GM06990 (cell line): ENCODE measurements around the gene PKD2.

Source experiments
- DNase-seq: peaks from one replicate; pipeline ENCODE4 v3.0.0-alpha.2; 2011; ENCODE audit not compliant: insufficient read length; ENCODE audit errors: extremely low read depth
- H3K27me3 ChIP-seq: replicated peaks from 2 replicates; pipeline ENCODE4 v1.6.0; 2011; ENCODE audit warnings: low read length; ENCODE audit not compliant: control insufficient read depth, insufficient read depth
- H3K36me3 ChIP-seq: 2 replicates; pipeline ENCODE4 v1.5.1; 2011; ENCODE audit warnings: low read length; ENCODE audit not compliant: control insufficient read depth, insufficient read depth
- H3K4me3 ChIP-seq: replicated peaks from 2 replicates; pipeline ENCODE4 v1.5.1; 2011; ENCODE audit warnings: low read depth, mild to moderate bottlenecking, control low read depth, low read length
- TF ChIP-seq, protein P1 (sequence below): IDR thresholded peaks from 2 replicates; pipeline ENCODE4 v1.5.1; 2011; ENCODE audit warnings: low read length, control low read depth, mild to moderate bottlenecking, inconsistent platforms; ENCODE audit not compliant: insufficient read depth, poor library complexity, severe bottlenecking

Gene PKD2

DNA sequence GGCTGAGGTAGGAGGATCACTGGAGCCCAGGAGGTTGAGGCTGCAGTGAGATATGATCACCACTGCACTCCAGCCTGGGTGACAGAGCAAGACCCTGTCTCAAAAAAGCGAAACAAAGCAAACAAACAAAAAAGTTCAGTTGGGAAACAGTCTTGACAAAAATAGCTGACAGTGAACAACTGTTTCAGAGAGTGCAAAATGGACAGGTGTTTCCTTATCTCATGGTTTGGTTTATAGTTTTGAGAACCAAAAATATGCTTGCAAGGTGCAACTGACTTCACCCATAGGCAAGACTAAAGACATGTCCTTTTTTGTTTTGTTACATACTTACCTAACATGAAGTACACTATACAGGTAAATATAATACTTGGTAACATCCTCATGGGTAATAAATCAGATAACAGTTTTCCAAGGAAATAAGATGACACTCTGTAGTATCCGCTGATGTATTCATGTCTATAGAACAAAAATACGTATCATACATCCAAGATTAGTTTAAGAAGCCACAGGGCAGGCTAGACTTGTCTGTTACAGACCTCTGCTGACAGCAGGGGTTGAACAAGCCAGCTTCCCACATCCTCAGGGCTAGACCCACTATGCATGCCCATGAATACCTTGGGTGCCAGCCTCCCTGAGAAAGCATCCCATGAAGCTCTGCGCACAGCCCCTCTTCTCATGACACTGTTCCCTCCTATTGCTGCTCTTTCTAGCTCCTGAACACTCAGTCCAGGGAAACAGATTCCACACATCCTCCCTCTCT is 91.7 kb downstream of the PKD2 start:
- no peak for DNase-seq
- no peaks in the 10 kb centered on the region for H3K27me3 ChIP-seq
- TF ChIP-seq, protein P1, sequence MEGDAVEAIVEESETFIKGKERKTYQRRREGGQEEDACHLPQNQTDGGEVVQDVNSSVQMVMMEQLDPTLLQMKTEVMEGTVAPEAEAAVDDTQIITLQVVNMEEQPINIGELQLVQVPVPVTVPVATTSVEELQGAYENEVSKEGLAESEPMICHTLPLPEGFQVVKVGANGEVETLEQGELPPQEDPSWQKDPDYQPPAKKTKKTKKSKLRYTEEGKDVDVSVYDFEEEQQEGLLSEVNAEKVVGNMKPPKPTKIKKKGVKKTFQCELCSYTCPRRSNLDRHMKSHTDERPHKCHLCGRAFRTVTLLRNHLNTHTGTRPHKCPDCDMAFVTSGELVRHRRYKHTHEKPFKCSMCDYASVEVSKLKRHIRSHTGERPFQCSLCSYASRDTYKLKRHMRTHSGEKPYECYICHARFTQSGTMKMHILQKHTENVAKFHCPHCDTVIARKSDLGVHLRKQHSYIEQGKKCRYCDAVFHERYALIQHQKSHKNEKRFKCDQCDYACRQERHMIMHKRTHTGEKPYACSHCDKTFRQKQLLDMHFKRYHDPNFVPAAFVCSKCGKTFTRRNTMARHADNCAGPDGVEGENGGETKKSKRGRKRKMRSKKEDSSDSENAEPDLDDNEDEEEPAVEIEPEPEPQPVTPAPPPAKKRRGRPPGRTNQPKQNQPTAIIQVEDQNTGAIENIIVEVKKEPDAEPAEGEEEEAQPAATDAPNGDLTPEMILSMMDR: no peak

DNA sequence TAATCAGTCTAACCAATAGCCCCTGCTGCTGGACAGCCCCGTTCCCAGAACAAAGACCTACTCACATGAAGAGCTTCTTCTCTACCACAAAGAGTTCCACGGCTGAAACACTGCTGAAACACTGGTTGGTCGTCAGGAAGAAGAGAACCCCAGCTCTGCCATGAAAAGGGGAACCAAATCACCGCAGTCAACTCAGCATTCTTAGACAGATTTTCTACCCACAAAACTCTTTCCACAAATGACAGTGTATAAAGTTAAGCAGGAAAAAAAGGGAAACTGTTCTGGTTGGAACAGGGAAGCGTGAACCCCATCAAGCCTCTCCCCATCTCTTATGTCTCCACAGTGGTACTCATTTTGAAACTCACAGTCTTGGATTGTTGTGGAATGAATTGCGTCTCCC is 93.7 kb downstream of the PKD2 start:
- TF ChIP-seq, protein P1: no peak
- Histone ChIP-seq H3K4me3 (no peak overlapping the region), H3K27me3 (no peaks in the 10 kb centered on the region), H3K36me3 (no peaks in the 10 kb centered on the region)
- DNase-seq: no peak

More for the DNA sequence above, 91.7 kb downstream of the PKD2 start:
- H3K4me3 ChIP-seq: no peak overlapping the region
- H3K36me3 ChIP-seq: no peaks in the 10 kb centered on the region

DNA sequence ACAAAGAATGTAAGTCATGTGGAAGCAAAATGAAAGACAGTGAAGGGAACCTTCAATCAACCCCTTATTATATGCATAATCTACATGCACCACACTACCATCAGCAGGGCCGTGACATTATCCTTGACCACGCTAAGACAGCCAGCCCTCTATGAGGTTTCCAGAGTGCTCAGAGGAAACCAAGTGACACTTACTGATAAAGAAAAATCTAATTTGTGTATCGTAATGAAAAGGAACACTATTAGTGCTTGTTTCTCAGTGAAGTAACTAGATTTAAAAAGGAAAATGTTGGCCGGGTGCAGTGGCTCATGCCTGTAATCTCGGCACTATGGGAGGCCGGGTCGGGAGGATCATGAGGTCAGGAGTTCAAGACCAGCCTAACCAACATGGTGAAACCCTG is 94.6 kb downstream of the PKD2 start:
- DNase-seq: no peak
- H3K4me3 ChIP-seq: no peak overlapping the region
- no peaks in the 10 kb centered on the region for H3K27me3 ChIP-seq
- no peaks in the 10 kb centered on the region for H3K36me3 ChIP-seq
- TF ChIP-seq, protein P1: no peak

DNA sequence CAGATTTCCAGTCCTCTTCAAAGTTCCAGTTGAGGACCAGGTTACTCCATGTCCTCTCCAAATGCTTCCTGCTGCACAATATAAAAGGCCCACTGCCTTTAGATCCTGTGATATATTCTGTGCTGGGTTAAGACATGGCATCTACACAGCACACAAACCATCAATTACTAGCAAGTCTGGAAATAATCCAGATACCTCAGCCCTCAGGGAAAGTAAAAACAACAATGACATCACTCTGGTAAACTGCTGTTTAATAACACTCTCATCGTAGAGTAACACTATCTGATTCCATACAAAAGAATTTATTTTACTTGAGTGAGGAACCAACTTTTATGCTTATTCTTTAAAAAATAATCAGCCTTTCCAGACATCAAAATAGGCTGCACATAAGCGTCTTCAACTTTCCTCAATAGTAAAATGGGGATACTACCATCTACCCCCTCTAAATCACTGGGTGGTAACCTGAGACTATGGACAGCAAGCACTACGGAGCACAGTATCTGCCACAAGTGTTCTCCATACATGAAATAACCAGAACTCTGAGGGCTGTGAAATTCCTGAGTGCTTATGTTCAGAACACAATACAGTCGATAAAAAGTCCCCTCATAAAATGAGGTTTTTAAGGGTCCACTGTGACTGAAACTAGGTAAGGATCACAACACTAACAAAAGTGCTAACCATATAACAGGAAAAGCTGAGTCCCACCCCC is 97.6 kb downstream of the PKD2 start:
- no peaks in the 10 kb centered on the region for H3K27me3 ChIP-seq
- H3K36me3 ChIP-seq: no peaks in the 10 kb centered on the region
- H3K4me3 ChIP-seq: no peak overlapping the region
- TF ChIP-seq, protein P1: no peak
- DNase-seq: no peak

DNA sequence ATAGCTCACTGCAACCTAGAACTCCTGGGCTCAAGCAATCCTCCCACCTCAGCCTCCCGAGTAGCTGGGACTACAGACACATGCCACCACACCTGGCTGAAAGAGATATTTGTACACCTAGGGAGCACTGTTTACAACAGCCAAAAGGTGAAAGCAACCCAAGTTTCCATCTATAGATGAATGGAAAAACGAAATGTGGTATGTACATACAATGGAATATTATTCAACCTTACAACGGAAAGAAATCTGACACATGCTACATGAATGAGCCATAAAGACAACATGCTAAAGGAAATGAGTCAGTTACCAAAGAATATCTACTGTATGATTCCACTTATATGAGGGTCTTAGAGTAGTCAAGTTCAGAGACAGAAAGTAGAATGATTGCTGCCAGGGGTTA is 98.8 kb downstream of the PKD2 start:
- TF ChIP-seq, protein P1: no peak
- no peak for DNase-seq
- H3K36me3 ChIP-seq: no peaks in the 10 kb centered on the region
- H3K27me3 ChIP-seq: no peaks in the 10 kb centered on the region
- H3K4me3 ChIP-seq: no peak overlapping the region
